Endothelial cell of umbilical vein (primary cell): ENCODE results near the gene PXMP4. TPM values are rescaled to one million over a fixed set of nuclear protein-coding genes. Genes with fewer than 3 reads are reported as not detected.

ENCODE experiments used
- BruUV-seq: library from RNA; stranded (reverse); fragments of 400-500 nt; replicated peaks from 2 replicates; lab custom pipeline; 2021; lab: Mats Ljungman, UMichigan
- CTCF ChIA-PET: fragments of 300-600, 350-600 bp; sonication (Branson Sonifier 250); formaldehyde crosslinking; loops from one replicate; lab custom pipeline; 2021; ENCODE audit warnings: antibody characterized with exemption, inconsistent platforms; lab: Charles Lee
- POLR2A ChIA-PET: fragments of 300-600, 350-600 bp; sonication (Branson Sonifier 250); formaldehyde crosslinking; loops from one replicate; lab custom pipeline; 2021; ENCODE audit warnings: antibody characterized with exemption, inconsistent platforms; lab: Charles Lee
- DNase-seq: peaks from one replicate; pipeline ENCODE4 v3.0.0-alpha.2; 2011; ENCODE audit warnings: low read depth, low spot score
- FAIRE-seq: peaks from 2 replicates; lab custom pipeline; 2011; peaks lifted over from hg19 to GRCh38; lab: Jason Lieb, UNC
- H2AFZ ChIP-seq: 2 replicates; pipeline ENCODE4 v1.6.0; 2012; ENCODE audit warnings: low read depth, low read length, control low read depth, inconsistent platforms
- H3K27ac ChIP-seq: 2 replicates; pipeline ENCODE4 v1.5.1; 2011; ENCODE audit warnings: low read depth, mild to moderate bottlenecking, control low read depth, low read length, moderate library complexity; ENCODE audit not compliant: insufficient read depth
- H3K27me3 ChIP-seq, 2 experiments: 2 replicates each; pipeline versions ENCODE4 v1.6.0 to v1.6.1; 2011; ENCODE audit warnings: low read length in 2 of 2, mixed read lengths in 1 of 2; ENCODE audit not compliant: control insufficient read depth in 2 of 2, insufficient read depth in 2 of 2
- H3K36me3 ChIP-seq, 2 experiments: 2 replicates in 1 of 2; 3 replicates in 1 of 2; pipeline ENCODE4 v1.5.1; 2011; ENCODE audit warnings: low read length in 2 of 2, mild to moderate bottlenecking in 1 of 2, moderate library complexity in 1 of 2; ENCODE audit not compliant: control insufficient read depth in 2 of 2, insufficient read depth in 2 of 2; ENCODE audit errors: extremely low read depth in 1 of 2
- H3K4me1 ChIP-seq: 3 replicates; pipeline ENCODE4 v1.5.1; 2011; ENCODE audit warnings: mild to moderate bottlenecking, low read length; ENCODE audit not compliant: control insufficient read depth, insufficient read depth; ENCODE audit errors: extremely low read depth
- H3K4me2 ChIP-seq: 2 replicates; pipeline ENCODE4 v1.6.1; 2011; ENCODE audit warnings: low read length, control low read depth, mixed read lengths; ENCODE audit not compliant: insufficient read depth
- H3K4me3 ChIP-seq, 3 experiments: fragments of 200-600 bp in 1 of 3; sonication (generic), shearing (Covaris generic) in 1 of 3; replicated peaks in 1 of 3; 2 replicates each; pipeline ENCODE4 v1.5.1; 2011 to 2016; ENCODE audit warnings: control low read depth in 3 of 3, low read length in 3 of 3, mild to moderate bottlenecking in 2 of 3, inconsistent platforms in 1 of 3, low read depth in 1 of 3, moderate library complexity in 1 of 3; ENCODE audit not compliant: insufficient read depth in 1 of 3
- H3K79me2 ChIP-seq: 2 replicates; pipeline ENCODE4 v1.6.0; 2012; ENCODE audit warnings: low read length, inconsistent platforms; ENCODE audit not compliant: control insufficient read depth, insufficient read depth
- H3K9ac ChIP-seq: replicated peaks from 2 replicates; pipeline ENCODE3; 2011; ENCODE audit warnings: low read length, control low read depth; ENCODE audit not compliant: insufficient read depth; ENCODE audit errors: extremely low read depth
- H3K9me1 ChIP-seq: replicated peaks from 3 replicates; pipeline ENCODE4 v1.6.0; 2011; ENCODE audit warnings: mild to moderate bottlenecking, low read length; ENCODE audit not compliant: control insufficient read depth, insufficient read depth; ENCODE audit errors: extremely low read depth
- H3K9me3 ChIP-seq: replicated peaks from 2 replicates; pipeline ENCODE4 v1.5.1; 2012; ENCODE audit warnings: low read length, inconsistent platforms; ENCODE audit not compliant: control insufficient read depth, insufficient read depth
- H4K20me1 ChIP-seq: replicated peaks from 2 replicates; pipeline ENCODE3; 2011; ENCODE audit warnings: mild to moderate bottlenecking, low read length; ENCODE audit not compliant: control insufficient read depth, insufficient read depth; ENCODE audit errors: extremely low read depth
- CTCF ChIP-seq, 2 donors: IDR thresholded peaks; 1 replicate in 1 of 2; 2 replicates in 1 of 2; pipeline ENCODE4 v1.5.1; 2011; ENCODE audit warnings: low read length in 2 of 2, mild to moderate bottlenecking in 2 of 2, moderate library complexity in 2 of 2, control low read depth in 1 of 2, inconsistent platforms in 1 of 2, low read depth in 1 of 2; ENCODE audit not compliant: insufficient read depth in 1 of 2; ENCODE audit errors: extremely low read depth in 1 of 2
- EZH2 ChIP-seq: IDR thresholded peaks from 2 replicates; pipeline ENCODE4 v1.6.1; 2012; ENCODE audit warnings: borderline replicate concordance, low read depth, mild to moderate bottlenecking, moderate library complexity, low read length, inconsistent platforms; ENCODE audit not compliant: severe bottlenecking
- FOS ChIP-seq: IDR thresholded peaks from 2 replicates; pipeline ENCODE4 v1.6.1; 2011; ENCODE audit warnings: mild to moderate bottlenecking, low read length, moderate library complexity, borderline replicate concordance; ENCODE audit not compliant: insufficient read depth
- GATA2 ChIP-seq: IDR thresholded peaks from 2 replicates; pipeline ENCODE4 v1.7.0; 2011; ENCODE audit warnings: low read depth, mild to moderate bottlenecking, moderate library complexity, mixed read lengths, low read length; ENCODE audit not compliant: insufficient read length, insufficient read depth
- JUN ChIP-seq: IDR thresholded peaks from 2 replicates; pipeline ENCODE4 v1.6.1; 2011; ENCODE audit warnings: borderline replicate concordance, low read depth; ENCODE audit not compliant: insufficient read length, insufficient read depth
- MAX ChIP-seq: IDR thresholded peaks from 2 replicates; pipeline ENCODE4 v1.6.1; 2011; ENCODE audit not compliant: insufficient read depth, insufficient read length
- MYC ChIP-seq: IDR thresholded peaks from one replicate; pipeline ENCODE4 v1.6.1; 2011; ENCODE audit warnings: mild to moderate bottlenecking, low read depth, low read length
- POLR2A ChIP-seq: IDR thresholded peaks from 2 replicates; pipeline ENCODE4 v1.6.1; 2012; ENCODE audit warnings: low read depth, mild to moderate bottlenecking, control low read depth, low read length
- POLR2AphosphoS5 ChIP-seq: IDR thresholded peaks from 2 replicates; pipeline ENCODE4 v1.6.1; 2012; ENCODE audit warnings: low read depth, mild to moderate bottlenecking, control low read depth, low read length, moderate library complexity; ENCODE audit not compliant: insufficient read depth
- dilution Hi-C: fragments of 300-500 bp; cut with MboI; formaldehyde crosslinking; loops from one replicate; pipeline ENCODE4 v1.15.0; 2019; ENCODE audit warnings: low sequenced_read_pairs; ENCODE audit not compliant: extremely low pct_ligation_motif_present
- intact Hi-C: fragments of 100-400 bp; cut with micrococcal nuclease; formaldehyde crosslinking; loops from one replicate; pipeline ENCODE4 v1.10.0; 2022
- polyA plus RNA-seq, 4 experiments: library from polyadenylated mRNA; depleted of rRNA in 3 of 4; stranded (reverse) in 3 of 4; unstranded in 1 of 4; fragments of >200 nt; gene quantifications; 2 replicates each; pipeline versions ENCODE4 v1.2.1 to v1.2.3, GENCODE V29; 2011 to 2012; ENCODE audit warnings: missing spikeins in 1 of 4
- total RNA-seq: library from RNA; stranded (reverse); gene quantifications from 2 replicates; pipeline ENCODE4 v1.2.3, GENCODE V29; 2021

Gene PXMP4
- total and polyA plus RNA-seq, 2 donors (not counting 3 experiments of a cell fraction or from before 2014, with no cell fraction given) = 6.9 to 8.5 TPM

- Histone ChIP-seq H3K36me3 (peaks cover 0 to 6% of the 10 kb centered on the region in 2 experiments), H3K4me1 (no peaks in the 10 kb centered on the region), H3K9me1 (no peaks in the 10 kb centered on the region), H3K4me2 (no peak overlapping the region), H3K27ac (no peak overlapping the region), H3K9me3 (no peaks in the 10 kb centered on the region), H4K20me1 (no peaks in the 10 kb centered on the region), H3K4me3 (no peak overlapping the region), H3K79me2 (no peaks in the 10 kb centered on the region), H3K27me3 (no peaks in the 10 kb centered on the region), H2AFZ (no peak overlapping the region), H3K9ac (no peak overlapping the region)
- FAIRE-seq (no peak), DNase-seq (no peak)
- intact Hi-C loops (no loop called here), dilution Hi-C loops (no loop called here)
- no peak for TF ChIP-seq GATA2
- TF ChIP-seq CTCF (IDR thresholded peaks at IDR 0.05; ENCODE audit: extremely low read depth in 1 of 2, insufficient read depth in 1 of 2, low read depth in 1 of 2, low read length in 2 of 2) = no peak
- TF ChIP-seq POLR2AphosphoS5 = no peak
- no peak for TF ChIP-seq FOS
- no peak for TF ChIP-seq MYC
- TF ChIP-seq JUN = no peak
- no peak for TF ChIP-seq POLR2A
- no peak for TF ChIP-seq MAX
- TF ChIP-seq EZH2 = no peak
- ChIA-PET POLR2A (no interaction called here), CTCF (interaction anchor here (2.5 kb wide), 1 partner anchor 35 kb away, joined by 6 read pairs; no protein-coding TSS in a partner anchor)
- BruUV-seq = no TSS peak
Measured at GRCh38 chr20:33757458-33757857, 37.3 kb upstream of the PXMP4 start.
